H9 (cell line): ENCODE results near the gene SOCS3. TPM values are rescaled to one million over a fixed set of nuclear protein-coding genes. Genes with fewer than 3 reads are reported as not detected.

Source experiments
- DNase-seq: peaks from one replicate; pipeline ENCODE4 v3.0.0-alpha.2; 2017
- H2AFZ ChIP-seq: one replicate; pipeline ENCODE4 v1.6.1; 2013; ENCODE audit warnings: mild to moderate bottlenecking, low read length, control low read depth, moderate library complexity
- H2AK5ac ChIP-seq: 2 replicates; pipeline ENCODE4 v1.6.1; 2013; ENCODE audit warnings: low read length, control low read depth, mixed read lengths; ENCODE audit not compliant: insufficient read length
- H2BK120ac ChIP-seq: one replicate; pipeline ENCODE4 v1.6.1; 2013; ENCODE audit warnings: low read depth, mild to moderate bottlenecking, low read length, control low read depth, inconsistent platforms; ENCODE audit not compliant: poor library complexity, severe bottlenecking
- H2BK12ac ChIP-seq: 2 replicates; pipeline ENCODE4 v1.6.1; 2013; ENCODE audit warnings: low read length, control low read depth, mixed read lengths, low read depth; ENCODE audit not compliant: insufficient read length
- H2BK15ac ChIP-seq: 2 replicates; pipeline ENCODE4 v1.6.1; 2013; ENCODE audit warnings: low read depth, low read length, control low read depth
- H2BK20ac ChIP-seq: one replicate; pipeline ENCODE4 v1.6.1; 2013; ENCODE audit warnings: low read depth, mild to moderate bottlenecking, low read length, control low read depth, inconsistent platforms; ENCODE audit not compliant: poor library complexity, severe bottlenecking
- H2BK5ac ChIP-seq: 2 replicates; pipeline ENCODE4 v1.6.1; 2013; ENCODE audit warnings: low read length, control low read depth, mixed read lengths; ENCODE audit not compliant: insufficient read length
- H3K14ac ChIP-seq: 2 replicates; pipeline ENCODE4 v1.6.1; 2013; ENCODE audit warnings: low read length, control low read depth; ENCODE audit not compliant: insufficient read depth
- H3K18ac ChIP-seq: 2 replicates; pipeline ENCODE4 v1.6.1; 2013; ENCODE audit warnings: low read depth, mild to moderate bottlenecking, mixed read lengths, low read length, control low read depth; ENCODE audit not compliant: insufficient read length
- H3K23ac ChIP-seq: 2 replicates; pipeline ENCODE4 v1.6.1; 2013; ENCODE audit warnings: low read length, control low read depth, mixed read lengths, low read depth; ENCODE audit not compliant: insufficient read length
- H3K23me2 ChIP-seq: 2 replicates; pipeline ENCODE4 v1.6.1; 2013; ENCODE audit warnings: low read depth, mild to moderate bottlenecking, mixed read lengths, low read length, control low read depth; ENCODE audit not compliant: insufficient read length, poor library complexity, severe bottlenecking
- H3K27ac ChIP-seq: 2 replicates; pipeline ENCODE4 v1.5.1; 2013; ENCODE audit warnings: low read length, control low read depth, mixed read lengths, low read depth; ENCODE audit not compliant: insufficient read length
- H3K27me3 ChIP-seq: 2 replicates; pipeline ENCODE4 v1.6.1; 2013; ENCODE audit warnings: low read length, control low read depth, inconsistent platforms; ENCODE audit not compliant: insufficient read depth
- H3K4ac ChIP-seq: 2 replicates; pipeline ENCODE4 v1.6.1; 2013; ENCODE audit warnings: low read depth, mild to moderate bottlenecking, control low read depth, inconsistent platforms, low read length, moderate library complexity
- H3K4me1 ChIP-seq: 2 replicates; pipeline ENCODE4 v1.6.1; 2013; ENCODE audit warnings: low read length, control low read depth, inconsistent platforms; ENCODE audit not compliant: insufficient read depth
- H3K4me2 ChIP-seq: 2 replicates; pipeline ENCODE4 v1.6.1; 2013; ENCODE audit warnings: low read length, control low read depth, mixed read lengths; ENCODE audit not compliant: insufficient read length, insufficient read depth
- H3K56ac ChIP-seq: 2 replicates; pipeline ENCODE4 v1.6.1; 2013; ENCODE audit warnings: low read depth, mild to moderate bottlenecking, mixed read lengths, low read length, control low read depth; ENCODE audit not compliant: insufficient read length
- H3K79me1 ChIP-seq: 2 replicates; pipeline ENCODE4 v1.6.1; 2013; ENCODE audit warnings: low read depth, mild to moderate bottlenecking, moderate library complexity, low read length, control low read depth, inconsistent platforms; ENCODE audit not compliant: insufficient read depth, poor library complexity, severe bottlenecking
- H3K79me2 ChIP-seq: 2 replicates; pipeline ENCODE4 v1.6.1; 2013; ENCODE audit warnings: low read length, control low read depth, inconsistent platforms; ENCODE audit not compliant: insufficient read depth
- H3K9ac ChIP-seq: 2 replicates; pipeline ENCODE4 v1.6.1; 2013; ENCODE audit warnings: low read length, control low read depth, mixed read lengths; ENCODE audit not compliant: insufficient read length; ENCODE audit errors: extremely low read depth
- H3K9me3 ChIP-seq: one replicate; pipeline ENCODE4 v1.6.1; 2013; ENCODE audit warnings: low read depth, low read length, inconsistent platforms; ENCODE audit not compliant: control insufficient read depth
- H3T11ph ChIP-seq: one replicate; pipeline ENCODE4 v1.6.1; 2013; ENCODE audit warnings: mild to moderate bottlenecking, low read length, control low read depth, inconsistent platforms
- H4K20me1 ChIP-seq: one replicate; pipeline ENCODE4 v1.6.1; 2013; ENCODE audit not compliant: control insufficient read depth, insufficient read length, insufficient read depth
- H4K5ac ChIP-seq: 2 replicates; pipeline ENCODE4 v1.6.1; 2013; ENCODE audit warnings: low read depth, mild to moderate bottlenecking, mixed read lengths, low read length, control low read depth; ENCODE audit not compliant: insufficient read length
- H4K8ac ChIP-seq: replicated peaks from 2 replicates; pipeline ENCODE4 v1.6.1; 2013; ENCODE audit warnings: low read length, control low read depth, mixed read lengths, low read depth; ENCODE audit not compliant: insufficient read length
- H4K91ac ChIP-seq: 2 replicates; pipeline ENCODE4 v1.6.1; 2013; ENCODE audit warnings: low read depth, mild to moderate bottlenecking, moderate library complexity, mixed read lengths, low read length, control low read depth; ENCODE audit not compliant: insufficient read length
- H3K27ac Mint-ChIP-seq, 3 experiments: 2 replicates in 2 of 3; 3 replicates in 1 of 3; pipeline ENCODE4 v1.8.0; 2020 to 2021; ENCODE audit warnings: mixed read lengths in 3 of 3, mild to moderate bottlenecking in 1 of 3, moderate library complexity in 1 of 3
- H3K27me3 Mint-ChIP-seq: 2 replicates; pipeline ENCODE4 v1.8.0; 2021; ENCODE audit warnings: low read depth, mild to moderate bottlenecking, moderate library complexity, mixed read lengths
- H3K36me3 Mint-ChIP-seq, 3 experiments: 2 replicates in 2 of 3; 3 replicates in 1 of 3; pipeline ENCODE4 v1.8.0; 2020 to 2021; ENCODE audit warnings: low read depth in 3 of 3, mixed read lengths in 3 of 3; ENCODE audit not compliant: insufficient read depth in 1 of 3
- H3K4me1 Mint-ChIP-seq, 2 experiments: 2 replicates each; pipeline ENCODE4 v1.8.0; 2020; ENCODE audit warnings: mixed read lengths in 2 of 2
- H3K4me3 Mint-ChIP-seq, 2 experiments: 2 replicates in 1 of 2; 3 replicates in 1 of 2; pipeline ENCODE4 v1.8.0; 2020 to 2021; ENCODE audit warnings: mild to moderate bottlenecking in 2 of 2, mixed read lengths in 2 of 2, moderate library complexity in 1 of 2
- H3K9me3 Mint-ChIP-seq, 2 experiments: 2 replicates in 1 of 2; 3 replicates in 1 of 2; pipeline ENCODE4 v1.8.0; 2020; ENCODE audit warnings: mild to moderate bottlenecking in 2 of 2, mixed read lengths in 2 of 2, moderate library complexity in 1 of 2
- CTCF ChIP-seq: fragments of 200-600 bp; sonication (generic); conservative IDR thresholded peaks from 3 replicates; pipeline ENCODE4 v1.8.0; 2021; ENCODE audit warnings: antibody characterized with exemption, mild to moderate bottlenecking
- WGBS: extraction: QIAGEN DNeasy Blood & Tissue Kit; methylation state at CpG from one replicate; pipeline ENCODE4 v1.1.7; 2013; ENCODE audit warnings: missing lambda C conversion rate, low lambda C conversion rate, mixed read lengths; ENCODE audit not compliant: insufficient read length; ENCODE audit errors: extremely low coverage; 5-methylcytosine and 5-hydroxymethylcytosine counted together
- total RNA-seq: library from RNA; stranded (reverse); gene quantifications from 2 replicates; pipeline ENCODE4 v1.2.1, GENCODE V29; 2021

The SOCS3 gene
- total RNA-seq, 1 experiment from 2014 or later = 9.5 TPM

GRCh38 chr17:78379131-78379491 lies 19.2 kb upstream of the SOCS3 start:
- no peak overlapping the region for H3K27ac ChIP-seq
- Mint-ChIP-seq H3K36me3 (peaks cover 3 to 13% (median 12%) of the 10 kb centered on the region in 3 experiments; a peak in 5 of 7 replicates), H3K4me3 (peak overlapping the region; percentile 92 to 98), H3K4me1 (peaks cover 67 to 68% of the 10 kb centered on the region in 2 experiments), H3K27me3 (no peaks in the 10 kb centered on the region), H3K27ac (peak overlapping the region; percentile 93 to 97 (median 94)), H3K9me3 (no peaks in the 10 kb centered on the region)
- H2BK15ac ChIP-seq = no peak overlapping the region
- H4K91ac ChIP-seq = no peak overlapping the region
- H3K4me2 ChIP-seq = peak overlapping the region; percentile 94
- peaks cover 39% of the 10 kb centered on the region for H3K79me2 ChIP-seq
- H3K14ac ChIP-seq = no peak overlapping the region
- no peak overlapping the region for H2BK120ac ChIP-seq
- no peak overlapping the region for H4K5ac ChIP-seq
- H3K18ac ChIP-seq = peak overlapping the region; percentile 27
- no peak overlapping the region for H3K4ac ChIP-seq
- no peak overlapping the region for H2BK5ac ChIP-seq
- H4K8ac ChIP-seq = no peak overlapping the region
- H3K9ac ChIP-seq = peak overlapping the region; percentile 53
- no peaks in the 10 kb centered on the region for H3K27me3 ChIP-seq
- no peak overlapping the region for H3T11ph ChIP-seq
- H3K23ac ChIP-seq = no peak overlapping the region
- peaks cover 8% of the 10 kb centered on the region for H3K79me1 ChIP-seq
- no peak overlapping the region for H2BK12ac ChIP-seq
- no peak overlapping the region for H2AFZ ChIP-seq
- no peak overlapping the region for H2AK5ac ChIP-seq
- H4K20me1 ChIP-seq = no peaks in the 10 kb centered on the region
- WGBS = no CpG with 5 or more reads among the region's 7 CpGs
- no peak for TF ChIP-seq CTCF
- DNase-seq = no peak
- H3K56ac ChIP-seq = no peak overlapping the region
- H3K4me1 ChIP-seq = peaks cover 6% of the 10 kb centered on the region; the same call in 1 of the 2 replicates
- H2BK20ac ChIP-seq = no peak overlapping the region
- peaks cover 7% of the 10 kb centered on the region for H3K23me2 ChIP-seq
- H3K9me3 ChIP-seq = no peaks in the 10 kb centered on the region
